Psoas muscle (tissue), 8 donors: ENCODE results near the gene CAGE1. TPM values are rescaled to one million over a fixed set of nuclear protein-coding genes. Genes with fewer than 3 reads are reported as not detected.
"Not testable (repeated sequence)": the region's sequence is repeated elsewhere in the genome, so short reads cannot be mapped to it uniquely, and the experiment has no call there.

Experiments
- ATAC-seq, 4 donors: fragments of 200-7000 bp; cut with Tn5 transposase; one replicate each; pipeline ENCODE4 v1.9.1; 2020; ENCODE audit warnings: moderate library complexity in 3 of 4, mild to moderate bottlenecking in 2 of 4
- DNase-seq, 2 donors: peaks; one replicate each; pipeline ENCODE4 v3.0.0-alpha.2; 2020
- H3K27ac ChIP-seq: fragments of 200-600 bp; one replicate; pipeline ENCODE4 v1.8.0; 2022
- H3K27me3 ChIP-seq, 3 donors: fragments of 200-600 bp in 1 of 3; one replicate each; pipeline versions ENCODE4 v1.6.1 to v1.8.0; 2013 to 2022; ENCODE audit warnings: low read length in 2 of 3, mild to moderate bottlenecking in 2 of 3, moderate library complexity in 1 of 3; ENCODE audit not compliant: insufficient read depth in 3 of 3
- H3K36me3 ChIP-seq, 2 donors: fragments of 200-600 bp in 1 of 2; one replicate each; pipeline versions ENCODE4 v1.6.1 to v1.8.0; 2013 to 2022; ENCODE audit warnings: low read depth in 1 of 2, mild to moderate bottlenecking in 1 of 2, moderate library complexity in 1 of 2; ENCODE audit not compliant: insufficient read depth in 1 of 2
- H3K4me1 ChIP-seq: fragments of 200-600 bp; one replicate; pipeline ENCODE4 v1.8.0; 2022
- H3K4me3 ChIP-seq: fragments of 200-600 bp; one replicate; pipeline ENCODE4 v1.8.0; 2022; ENCODE audit warnings: mild to moderate bottlenecking
- H3K9me3 ChIP-seq: fragments of 200-600 bp; one replicate; pipeline ENCODE4 v1.8.0; 2022
- WGBS, 3 donors: extraction: QIAGEN DNeasy Blood & Tissue Kit; methylation state at CpG; one replicate each; pipeline versions ENCODE4 v1.1.6 to v1.1.7; 2013; 5-methylcytosine and 5-hydroxymethylcytosine counted together
- intact Hi-C, 2 donors: fragments of 100-400 bp; cut with DNase I; formaldehyde crosslinking; loops; one replicate each; pipeline versions ENCODE4 v1.11.0 to v1.14.2; 2022
- polyA plus RNA-seq, 3 donors: library from polyadenylated mRNA; stranded (reverse); fragments of 200-250 nt; gene quantifications; one replicate each; pipeline ENCODE4 v1.2.3, GENCODE V29; 2013
- total RNA-seq, 4 donors: library from RNA; stranded (reverse); fragmentation: NEBNext Ultra II Directional in 2 of 4; extraction: Animal tissue kit (Norgen Biotek cat#: 25700) in 2 of 4; gene quantifications; one replicate each; pipeline versions ENCODE4 v1.2.1 to v1.2.4, GENCODE V29; 2021 to 2023
- TF ChIP-seq, protein P1 (sequence below): fragments of 200-600 bp; IDR thresholded peaks from one replicate; pipeline ENCODE4 v1.8.0; 2022; ENCODE audit warnings: antibody characterized with exemption
- donor health status: healthy with polysubstance abuse.
- donor health status: DM: no; HTN: no; CAD: no; lungs with moderate emphysema.
- donor health status: Bipolar disorder and iron deficiency.
- donor health status: healthy.
- donor health status: DM: yes; HTN: yes; CAD: no.
- donor health status: DM: no; HTN: no; CAD: no.
- donor health status: DM: no; HTN: no; CAD: no.
- donor health status: DM: yes; HTN: yes; CAD: no.

The CAGE1 gene
- total and polyA plus RNA-seq, 7 donors: 0.08 TPM; not detected in 6

DNA sequence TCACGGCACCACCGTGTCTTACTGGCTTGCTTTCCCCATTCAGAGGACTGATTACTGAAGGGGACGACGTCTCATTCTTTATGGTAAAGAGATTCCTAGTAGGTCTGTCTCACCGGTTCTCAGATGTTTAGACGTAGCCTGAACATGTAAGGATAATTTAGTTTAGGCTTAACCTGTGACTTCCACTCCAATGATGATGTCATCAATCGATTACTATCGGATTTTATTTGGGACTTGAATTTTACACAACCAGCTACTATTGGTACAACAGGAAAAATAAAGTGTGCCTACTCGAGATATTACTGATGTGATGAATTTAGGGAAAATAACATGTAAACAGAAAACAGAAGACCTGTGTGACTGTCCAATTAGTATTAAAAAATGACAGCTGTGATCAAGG lies 72.0 kb downstream of the CAGE1 start:
- no peaks in the 10 kb centered on the region for H3K36me3 ChIP-seq
- DNase-seq: no peak
- H3K27ac ChIP-seq: no peak overlapping the region
- TF ChIP-seq, protein P1, sequence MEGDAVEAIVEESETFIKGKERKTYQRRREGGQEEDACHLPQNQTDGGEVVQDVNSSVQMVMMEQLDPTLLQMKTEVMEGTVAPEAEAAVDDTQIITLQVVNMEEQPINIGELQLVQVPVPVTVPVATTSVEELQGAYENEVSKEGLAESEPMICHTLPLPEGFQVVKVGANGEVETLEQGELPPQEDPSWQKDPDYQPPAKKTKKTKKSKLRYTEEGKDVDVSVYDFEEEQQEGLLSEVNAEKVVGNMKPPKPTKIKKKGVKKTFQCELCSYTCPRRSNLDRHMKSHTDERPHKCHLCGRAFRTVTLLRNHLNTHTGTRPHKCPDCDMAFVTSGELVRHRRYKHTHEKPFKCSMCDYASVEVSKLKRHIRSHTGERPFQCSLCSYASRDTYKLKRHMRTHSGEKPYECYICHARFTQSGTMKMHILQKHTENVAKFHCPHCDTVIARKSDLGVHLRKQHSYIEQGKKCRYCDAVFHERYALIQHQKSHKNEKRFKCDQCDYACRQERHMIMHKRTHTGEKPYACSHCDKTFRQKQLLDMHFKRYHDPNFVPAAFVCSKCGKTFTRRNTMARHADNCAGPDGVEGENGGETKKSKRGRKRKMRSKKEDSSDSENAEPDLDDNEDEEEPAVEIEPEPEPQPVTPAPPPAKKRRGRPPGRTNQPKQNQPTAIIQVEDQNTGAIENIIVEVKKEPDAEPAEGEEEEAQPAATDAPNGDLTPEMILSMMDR: no peak
- H3K27me3 ChIP-seq: no peaks in the 10 kb centered on the region
- no peak overlapping the region for H3K4me3 ChIP-seq
- intact Hi-C loops: loop anchor here in 1 of 2 donors (10.0 kb wide), 1 partner anchor 267 kb away; no protein-coding TSS in a partner anchor
- H3K4me1 ChIP-seq: no peaks in the 10 kb centered on the region
- H3K9me3 ChIP-seq: no peaks in the 10 kb centered on the region
- 79 to 84% (median 81%) methylated on average over 9 of the region's 9 CpGs for WGBS, 3 donors
- no peak for ATAC-seq

DNA sequence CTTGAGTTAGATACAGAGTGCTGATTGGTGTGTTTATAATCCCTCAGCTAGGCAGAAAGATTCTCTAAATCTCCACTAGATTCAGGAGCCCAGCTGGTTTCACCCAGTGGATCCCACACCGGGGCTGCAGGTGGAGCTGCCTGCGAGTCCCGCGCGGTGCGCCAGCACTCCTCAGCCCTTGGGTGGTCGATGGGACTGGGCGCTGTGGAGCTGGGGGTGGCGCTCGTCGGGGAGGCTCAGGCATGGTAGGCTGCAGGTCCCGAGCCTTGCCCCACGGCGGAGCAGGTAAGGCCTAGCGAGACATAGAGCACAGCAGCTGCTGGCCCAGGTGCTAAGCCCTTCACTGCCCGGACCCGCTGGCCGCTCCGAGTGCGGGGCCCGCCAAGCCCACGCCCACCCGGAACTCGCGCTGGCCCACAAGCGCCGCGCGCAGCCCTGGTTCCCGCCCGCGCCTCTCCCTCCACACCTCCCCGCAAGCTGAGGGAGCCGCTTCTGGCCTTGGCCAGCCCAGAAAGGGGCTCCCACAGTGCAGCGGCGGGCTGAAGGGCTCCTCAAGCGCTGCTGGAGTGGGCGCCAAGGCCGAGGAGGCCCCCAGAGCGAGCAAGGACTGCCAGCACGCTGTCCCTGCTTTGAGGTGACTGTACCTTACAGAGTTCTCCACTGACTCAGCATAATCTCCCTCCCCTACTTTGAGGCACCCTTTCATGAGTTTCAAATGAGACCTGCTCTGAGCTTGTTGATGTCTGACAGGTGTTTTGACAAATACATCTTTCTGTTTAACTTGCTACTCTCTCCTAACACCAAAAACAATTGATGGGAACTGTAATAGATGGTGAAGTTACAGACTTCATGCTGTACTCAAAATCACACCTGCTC lies 72.6 kb downstream of the CAGE1 start:
- no peak for ATAC-seq

DNA sequence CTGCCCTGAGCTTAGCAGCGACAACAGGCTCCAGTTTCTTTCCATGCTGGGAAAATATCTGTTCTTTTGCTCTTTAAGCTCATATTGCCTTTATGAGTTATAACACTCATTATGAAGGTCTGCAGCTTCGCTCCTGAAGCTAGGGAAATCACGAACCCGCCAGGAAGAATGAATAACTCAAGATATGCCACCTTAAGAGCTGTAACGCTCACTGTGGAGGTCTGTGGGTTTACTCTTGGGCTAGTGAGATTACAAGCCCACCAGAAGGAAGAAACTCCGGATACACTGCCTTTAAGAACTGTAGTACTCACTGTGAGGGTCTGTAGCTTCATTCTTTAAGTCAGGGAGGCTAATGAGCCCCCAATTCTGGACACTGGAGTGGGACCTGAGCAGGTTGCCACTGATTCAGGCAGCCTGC lies 73.6 kb downstream of the CAGE1 start:
- DNase-seq (no peak), ATAC-seq (no peak)
- intact Hi-C loops: loop anchor here in 1 of 2 donors (10.0 kb wide), 1 partner anchor 269 kb away; no protein-coding TSS in a partner anchor
- Histone ChIP-seq H3K9me3 (no peaks in the 10 kb centered on the region), H3K4me1 (peaks cover 11% of the 10 kb centered on the region), H3K27ac (no peak overlapping the region), H3K27me3 (no peaks in the 10 kb centered on the region), H3K4me3 (no peak overlapping the region), H3K36me3 (no peaks in the 10 kb centered on the region)
- TF ChIP-seq, protein P1: no peak
- WGBS, 3 donors: 82 to 85% (median 83%) methylated on average over 6 of the region's 6 CpGs

More for the DNA sequence above, 72.6 kb downstream of the CAGE1 start:
- TF ChIP-seq, protein P1: no peak
- intact Hi-C loops: loop anchor here in 1 of 2 donors (10.0 kb wide), 1 partner anchor 268 kb away; no protein-coding TSS in a partner anchor
- H3K36me3 ChIP-seq: no peaks in the 10 kb centered on the region
- no peaks in the 10 kb centered on the region for H3K27me3 ChIP-seq
- no peak overlapping the region for H3K27ac ChIP-seq
- no peaks in the 10 kb centered on the region for H3K9me3 ChIP-seq
- peaks cover 2% of the 10 kb centered on the region for H3K4me1 ChIP-seq
- H3K4me3 ChIP-seq: no peak overlapping the region
- WGBS, 3 donors: 94 to 96% (median 94%) methylated on average over 23 to 41 of the region's 41 CpGs
- DNase-seq: no peak

DNA sequence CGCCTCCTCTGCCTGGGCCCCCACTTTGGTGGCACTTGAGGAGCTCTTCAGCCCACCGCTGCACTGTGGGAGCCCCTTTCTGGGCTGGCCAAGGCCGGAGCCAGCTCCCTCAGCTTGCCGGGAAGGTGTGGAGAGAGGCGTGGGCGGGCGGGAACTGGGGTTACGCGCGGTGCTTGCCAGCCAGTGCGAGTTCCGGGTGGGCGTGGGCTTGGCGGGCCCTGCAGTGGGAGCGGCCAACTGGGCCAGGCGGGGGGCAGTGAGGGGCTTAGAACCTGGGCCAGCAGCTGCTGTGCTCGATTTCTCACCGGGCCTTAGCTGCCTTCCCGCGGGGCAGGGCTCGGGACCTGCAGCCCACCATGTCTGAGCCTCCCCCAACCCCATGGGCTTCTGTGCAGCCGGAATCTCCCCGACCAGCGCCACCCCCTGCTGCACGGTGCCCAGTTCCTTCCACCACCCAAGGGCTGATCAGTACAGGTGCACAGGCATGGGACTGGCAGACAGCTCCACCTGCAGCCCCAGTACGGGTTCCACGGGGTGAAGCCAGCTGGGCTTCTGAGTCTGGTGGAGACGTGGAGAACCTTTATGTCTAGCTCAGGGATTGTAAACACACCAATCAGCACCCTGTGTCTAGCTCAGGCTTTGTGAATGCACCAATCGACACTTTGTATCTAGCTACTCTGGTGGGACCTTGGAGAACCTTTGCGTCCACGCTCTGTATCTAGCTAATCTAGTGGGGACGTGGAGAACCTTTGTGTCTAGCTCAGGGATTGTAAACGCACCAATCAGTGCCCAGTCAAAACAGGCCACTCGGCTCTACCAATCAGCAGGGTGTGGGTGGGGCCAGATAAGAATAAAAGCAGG lies 74.2 kb downstream of the CAGE1 start:
- not testable (repeated sequence) for H3K27ac ChIP-seq, H3K27me3 ChIP-seq, H3K36me3 ChIP-seq, H3K4me3 ChIP-seq, H3K9me3 ChIP-seq, ATAC-seq
- DNase-seq: peak in 1 of 2 donors; percentile 49
- WGBS, 3 donors: 84 to 91% (median 88%) methylated on average over 19 to 34 of the region's 34 CpGs
- intact Hi-C loops: loop anchor here in 1 of 2 donors (10.0 kb wide), 1 partner anchor 269 kb away; no protein-coding TSS in a partner anchor
- peaks cover 17% of the 10 kb centered on the region for H3K4me1 ChIP-seq
